ENCODE data around the gene NR0B2.
"Not testable (repeated sequence)": the region's sequence is repeated elsewhere in the genome, so short reads cannot be mapped to it uniquely, and the experiment has no call there.

Gene NR0B2

DNA sequence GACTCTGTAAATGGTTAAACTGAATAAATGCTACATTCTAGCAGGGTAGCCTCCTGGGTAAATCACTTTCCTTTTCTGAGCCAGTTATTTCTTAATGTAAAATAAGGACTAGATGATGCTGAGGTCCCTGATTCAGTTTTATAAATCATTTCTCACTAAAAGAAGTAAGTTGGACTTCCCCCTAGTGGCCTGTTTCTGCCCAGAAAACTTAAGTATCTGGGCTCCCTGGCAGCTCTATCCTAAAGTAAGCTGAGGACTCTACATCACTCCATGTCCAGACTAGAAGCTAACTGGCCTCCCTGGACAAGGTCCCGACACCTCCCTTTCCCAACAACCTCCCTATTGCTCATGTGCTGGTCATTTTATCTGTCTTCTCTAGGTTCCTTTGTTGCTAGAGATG, 26.6 kb downstream of the NR0B2 start:
- Histone ChIP-seq H3K9me3 (ENCODE audit: control insufficient read depth in 1 of 2, low read length in 2 of 2) (no peaks in the 10 kb centered on the region), H3K4me3 (ENCODE audit: low read depth in 1 of 2, low read length in 2 of 2) (no peak overlapping the region), H3K36me3 (ENCODE audit: control insufficient read depth in 1 of 2, insufficient read depth in 2 of 2, low read length in 2 of 2) (peaks cover 50 to 68% of the 10 kb centered on the region in 2 donors), H3K4me1 (ENCODE audit: control insufficient read depth in 1 of 2, insufficient read depth in 2 of 2, low read length in 2 of 2) (peaks cover 12 to 19% of the 10 kb centered on the region in 2 donors), H3K27ac (ENCODE audit: low read length) (no peak overlapping the region), H3K27me3 (ENCODE audit: low read depth, low read length) (no peaks in the 10 kb centered on the region)

DNA sequence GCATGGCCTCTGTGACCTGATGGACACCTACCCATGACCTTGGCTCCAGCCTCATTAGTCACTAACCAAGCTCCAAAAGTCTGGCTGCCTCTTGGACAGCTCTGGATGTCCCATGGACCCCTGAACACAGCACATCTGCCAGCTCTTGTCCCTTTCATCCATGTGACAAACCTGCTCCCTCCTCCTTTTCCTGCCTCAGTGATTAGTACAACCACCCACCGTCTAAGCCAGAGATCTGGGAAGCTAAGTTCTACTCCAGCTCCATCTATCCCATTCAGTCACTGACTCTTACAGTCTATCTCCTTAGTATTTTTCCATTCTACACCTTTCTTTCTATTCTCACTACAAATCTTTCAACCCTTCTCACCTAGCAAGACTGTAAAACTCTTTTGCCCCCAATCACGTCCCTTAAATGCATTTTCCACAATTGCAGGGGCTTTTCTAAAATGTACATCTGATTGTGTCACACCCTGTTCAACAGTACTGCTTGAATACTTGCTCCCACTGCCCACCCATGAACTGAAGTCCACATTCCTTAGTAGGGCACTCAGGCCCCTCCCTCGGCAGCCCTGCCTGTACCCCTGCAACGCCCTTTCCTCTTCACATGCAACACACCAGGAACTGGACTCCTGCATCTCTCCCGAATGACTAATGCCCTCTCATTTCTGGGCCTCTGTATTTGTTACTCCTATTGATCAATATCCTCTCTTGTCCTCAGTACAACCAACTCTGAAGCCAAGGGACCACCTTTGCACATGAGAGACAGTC, 30.9 kb downstream of the NR0B2 start:
- Histone ChIP-seq H3K4me1 (ENCODE audit: control insufficient read depth in 1 of 2, insufficient read depth in 2 of 2, low read length in 2 of 2) (no peaks in the 10 kb centered on the region), H3K9me3 (ENCODE audit: control insufficient read depth in 1 of 2, low read length in 2 of 2) (no peaks in the 10 kb centered on the region), H3K36me3 (ENCODE audit: control insufficient read depth in 1 of 2, insufficient read depth in 2 of 2, low read length in 2 of 2) (peaks cover 53 to 95% of the 10 kb centered on the region in 2 donors), H3K27me3 (ENCODE audit: low read depth, low read length) (no peaks in the 10 kb centered on the region), H3K4me3 (ENCODE audit: low read depth in 1 of 2, low read length in 2 of 2) (no peak overlapping the region), H3K27ac (ENCODE audit: low read length) (no peak overlapping the region)

DNA sequence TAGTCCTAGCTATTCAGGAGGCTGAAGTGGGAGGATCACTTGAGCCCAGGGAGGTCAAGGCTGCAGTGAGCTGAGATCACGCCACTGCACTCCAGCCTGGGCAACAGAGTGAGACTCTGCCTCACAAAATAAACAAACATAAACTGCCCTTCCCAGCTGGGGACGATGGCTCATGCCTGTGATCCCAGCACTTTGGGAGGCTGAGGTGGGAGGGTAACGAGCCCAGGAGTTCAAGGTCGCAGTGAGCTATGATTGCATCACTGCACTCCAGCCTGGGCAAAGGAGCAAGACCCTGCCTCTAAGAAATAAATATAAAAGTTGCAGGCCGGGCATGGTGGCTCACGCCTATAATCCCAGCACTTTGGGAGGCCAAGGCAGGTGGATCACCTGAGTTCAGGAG, 32.2 kb downstream of the NR0B2 start:
- H3K4me3 ChIP-seq (ENCODE audit: low read depth in 1 of 2, low read length in 2 of 2); H3K9me3 ChIP-seq (ENCODE audit: control insufficient read depth in 1 of 2, low read length in 2 of 2); H3K4me1 ChIP-seq (ENCODE audit: control insufficient read depth in 1 of 2, insufficient read depth in 2 of 2, low read length in 2 of 2); H3K27me3 ChIP-seq (ENCODE audit: low read depth, low read length); H3K27ac ChIP-seq (ENCODE audit: low read length): not testable (repeated sequence)
- H3K36me3 ChIP-seq (ENCODE audit: control insufficient read depth in 1 of 2, insufficient read depth in 2 of 2, low read length in 2 of 2): peaks cover 55 to 92% of the 10 kb centered on the region in 2 donors

DNA sequence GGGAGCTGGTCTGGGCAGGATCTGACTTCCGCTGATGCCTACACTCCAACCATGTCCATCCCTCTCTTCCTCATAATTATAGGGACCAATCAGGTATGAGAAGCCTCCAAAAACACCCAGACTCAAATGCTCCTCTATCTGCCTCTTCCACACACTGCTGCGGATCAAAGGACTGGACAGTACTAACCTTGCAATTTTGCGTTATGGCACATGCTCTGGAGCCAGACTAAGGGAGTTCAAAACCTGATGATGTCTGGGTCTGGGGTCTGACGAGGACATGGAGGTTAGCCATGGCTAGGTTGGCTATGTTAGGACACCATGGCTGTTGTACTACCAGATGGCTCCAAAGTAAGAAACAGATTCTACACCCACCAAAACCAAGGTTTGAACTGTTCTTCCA, 34.0 kb downstream of the NR0B2 start:
- H3K9me3 ChIP-seq (ENCODE audit: control insufficient read depth in 1 of 2, low read length in 2 of 2): no peaks in the 10 kb centered on the region
- no peak overlapping the region for H3K4me3 ChIP-seq (ENCODE audit: low read depth in 1 of 2, low read length in 2 of 2)
- H3K36me3 ChIP-seq (ENCODE audit: control insufficient read depth in 1 of 2, insufficient read depth in 2 of 2, low read length in 2 of 2): peaks cover 53 to 79% of the 10 kb centered on the region in 2 donors
- H3K27ac ChIP-seq (ENCODE audit: low read length): no peak overlapping the region
- H3K27me3 ChIP-seq (ENCODE audit: low read depth, low read length): no peaks in the 10 kb centered on the region
- no peaks in the 10 kb centered on the region for H3K4me1 ChIP-seq (ENCODE audit: control insufficient read depth in 1 of 2, insufficient read depth in 2 of 2, low read length in 2 of 2)

DNA sequence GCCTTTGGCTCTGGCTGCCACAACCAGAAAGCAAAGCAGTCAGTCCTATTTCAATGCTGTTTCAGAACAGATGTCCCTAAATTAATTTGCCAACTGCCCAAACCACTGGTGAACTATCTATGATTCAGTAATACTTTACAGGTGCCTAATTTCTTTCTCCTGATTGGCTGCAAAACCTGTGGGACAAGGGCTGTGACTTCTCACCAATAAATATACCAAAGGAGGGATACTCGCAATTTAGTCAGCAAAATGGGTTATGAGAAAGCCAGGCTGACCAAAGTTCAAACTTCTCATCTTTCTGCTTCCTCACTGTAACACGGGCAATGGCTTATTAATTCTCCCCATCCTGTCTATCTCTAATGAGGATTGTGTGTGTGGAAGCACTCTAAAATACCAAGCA, 36.4 kb downstream of the NR0B2 start:
- Histone ChIP-seq H3K9me3 (ENCODE audit: control insufficient read depth in 1 of 2, low read length in 2 of 2) (no peaks in the 10 kb centered on the region), H3K27ac (ENCODE audit: low read length) (no peak overlapping the region), H3K27me3 (ENCODE audit: low read depth, low read length) (no peaks in the 10 kb centered on the region), H3K36me3 (ENCODE audit: control insufficient read depth in 1 of 2, insufficient read depth in 2 of 2, low read length in 2 of 2) (peaks cover 33 to 54% of the 10 kb centered on the region in 2 donors), H3K4me3 (ENCODE audit: low read depth in 1 of 2, low read length in 2 of 2) (no peak overlapping the region), H3K4me1 (ENCODE audit: control insufficient read depth in 1 of 2, insufficient read depth in 2 of 2, low read length in 2 of 2) (no peaks in the 10 kb centered on the region)

DNA sequence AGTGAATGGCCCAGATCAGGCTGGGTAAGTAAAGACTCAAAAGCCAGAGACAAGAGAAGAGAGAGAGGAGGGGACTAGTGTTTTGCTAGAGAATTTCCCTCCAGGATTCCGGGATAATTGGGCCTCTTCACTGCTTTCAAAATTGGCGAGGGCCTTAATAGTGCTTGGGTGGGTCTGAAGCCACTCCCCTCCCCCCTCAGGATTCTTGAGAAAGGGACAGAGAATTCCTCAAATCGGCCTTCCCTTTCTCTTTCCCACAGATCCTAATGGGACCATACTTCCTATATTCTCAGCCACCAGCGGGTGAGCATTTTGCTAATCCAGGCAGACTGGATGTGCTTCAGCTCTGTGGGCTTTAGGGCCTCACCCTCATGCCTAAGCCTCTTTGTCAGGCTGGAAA, 38.9 kb downstream of the NR0B2 start:
- no peaks in the 10 kb centered on the region for H3K27me3 ChIP-seq (ENCODE audit: low read depth, low read length)
- no peak overlapping the region for H3K4me3 ChIP-seq (ENCODE audit: low read depth in 1 of 2, low read length in 2 of 2)
- no peak overlapping the region for H3K27ac ChIP-seq (ENCODE audit: low read length)
- peaks cover 29 to 30% of the 10 kb centered on the region in 2 donors for H3K36me3 ChIP-seq (ENCODE audit: control insufficient read depth in 1 of 2, insufficient read depth in 2 of 2, low read length in 2 of 2)
- no peaks in the 10 kb centered on the region for H3K4me1 ChIP-seq (ENCODE audit: control insufficient read depth in 1 of 2, insufficient read depth in 2 of 2, low read length in 2 of 2)
- H3K9me3 ChIP-seq (ENCODE audit: control insufficient read depth in 1 of 2, low read length in 2 of 2): no peaks in the 10 kb centered on the region

DNA sequence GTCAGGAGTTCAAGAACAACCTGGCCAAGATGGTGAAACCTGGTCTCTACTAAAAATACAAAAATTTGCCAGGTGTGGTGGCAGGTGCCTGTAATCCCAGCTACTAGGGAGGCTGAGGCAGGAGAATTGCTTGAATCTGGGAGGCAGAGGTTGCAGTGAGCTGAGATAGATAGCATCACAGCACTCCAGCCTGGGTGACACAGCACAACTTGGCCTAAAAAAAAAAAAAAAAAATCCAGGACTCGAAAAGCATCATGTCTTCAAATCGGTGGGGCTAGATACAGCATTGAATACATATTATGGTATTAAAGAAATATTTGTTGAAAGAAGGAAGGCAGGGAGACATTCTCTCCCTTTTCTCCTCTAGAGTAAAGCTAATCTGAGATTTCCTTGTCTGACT, 40.7 kb downstream of the NR0B2 start:
- not testable (repeated sequence) for H3K27ac ChIP-seq (ENCODE audit: low read length); H3K9me3 ChIP-seq (ENCODE audit: control insufficient read depth in 1 of 2, low read length in 2 of 2); H3K27me3 ChIP-seq (ENCODE audit: low read depth, low read length); H3K4me1 ChIP-seq (ENCODE audit: control insufficient read depth in 1 of 2, insufficient read depth in 2 of 2, low read length in 2 of 2); H3K4me3 ChIP-seq (ENCODE audit: low read depth in 1 of 2, low read length in 2 of 2)
- peaks cover 12 to 18% of the 10 kb centered on the region in 2 donors for H3K36me3 ChIP-seq (ENCODE audit: control insufficient read depth in 1 of 2, insufficient read depth in 2 of 2, low read length in 2 of 2)

DNA sequence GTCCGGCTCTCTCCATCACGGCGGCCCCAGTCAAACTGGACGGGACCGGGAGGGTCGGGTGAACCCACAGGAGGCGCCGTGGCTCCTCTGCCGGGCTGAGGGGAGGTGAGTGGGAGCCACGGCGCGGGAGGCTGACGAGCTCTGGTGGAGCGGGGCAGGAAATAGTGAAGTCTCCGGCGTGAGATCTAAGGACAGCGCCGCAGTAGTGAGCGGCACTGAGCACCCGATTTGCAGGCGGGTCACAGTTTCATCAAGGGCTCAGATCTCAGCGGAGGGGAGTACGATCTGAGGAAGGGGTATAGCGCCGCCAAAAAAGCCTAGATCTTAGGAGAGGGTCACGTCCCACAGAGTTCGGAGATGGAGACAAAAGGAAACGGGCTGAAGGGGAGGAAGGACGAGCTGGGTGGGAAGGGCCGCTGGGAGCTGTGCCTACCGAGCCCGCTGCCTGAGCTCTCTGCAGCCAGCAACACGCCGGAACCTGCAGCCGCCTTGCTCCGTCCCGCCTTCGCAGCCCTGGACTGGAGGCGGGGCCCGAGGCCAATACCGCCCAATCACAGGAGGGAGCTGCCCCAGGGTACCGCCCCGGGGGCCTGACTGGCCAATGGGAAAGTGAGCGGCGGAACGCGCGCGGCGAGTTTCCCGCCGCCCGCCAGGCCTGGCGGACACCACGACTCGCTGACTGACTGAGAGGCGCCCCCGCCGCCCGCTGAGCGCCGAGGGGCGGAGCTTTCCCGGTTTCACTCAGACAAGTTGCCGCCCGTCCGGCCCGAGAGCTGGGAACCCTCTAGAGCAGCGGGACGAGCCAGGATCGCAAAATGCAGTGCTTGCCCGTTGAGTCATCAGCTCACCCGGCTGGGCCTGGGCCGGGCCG, 48.9 kb downstream of the NR0B2 start:
- H3K36me3 ChIP-seq (ENCODE audit: control insufficient read depth in 1 of 2, insufficient read depth in 2 of 2, low read length in 2 of 2): no peaks in the 10 kb centered on the region
- H3K27me3 ChIP-seq (ENCODE audit: low read depth, low read length): no peaks in the 10 kb centered on the region
- peaks cover 0 to 9% of the 10 kb centered on the region in 2 donors for H3K4me1 ChIP-seq (ENCODE audit: control insufficient read depth in 1 of 2, insufficient read depth in 2 of 2, low read length in 2 of 2)
- H3K27ac ChIP-seq (ENCODE audit: low read length): peak overlapping the region; percentile 93
- H3K4me3 ChIP-seq (ENCODE audit: low read depth in 1 of 2, low read length in 2 of 2): peak overlapping the region; percentile 70
- no peaks in the 10 kb centered on the region for H3K9me3 ChIP-seq (ENCODE audit: control insufficient read depth in 1 of 2, low read length in 2 of 2)

DNA sequence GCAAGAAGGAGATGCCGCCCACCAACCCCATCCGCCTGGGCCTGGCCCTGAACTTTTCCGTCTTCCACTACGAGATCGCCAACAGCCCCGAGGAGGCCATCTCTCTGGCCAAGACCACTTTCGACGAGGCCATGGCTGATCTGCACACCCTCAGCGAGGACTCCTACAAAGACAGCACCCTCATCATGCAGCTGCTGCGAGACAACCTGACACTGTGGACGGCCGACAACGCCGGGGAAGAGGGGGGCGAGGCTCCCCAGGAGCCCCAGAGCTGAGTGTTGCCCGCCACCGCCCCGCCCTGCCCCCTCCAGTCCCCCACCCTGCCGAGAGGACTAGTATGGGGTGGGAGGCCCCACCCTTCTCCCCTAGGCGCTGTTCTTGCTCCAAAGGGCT, 50.1 kb downstream of the NR0B2 start:
- H3K4me1 ChIP-seq (ENCODE audit: control insufficient read depth in 1 of 2, insufficient read depth in 2 of 2, low read length in 2 of 2): peaks cover 0 to 9% of the 10 kb centered on the region in 2 donors
- H3K27ac ChIP-seq (ENCODE audit: low read length): peak overlapping the region; percentile 79
- H3K27me3 ChIP-seq (ENCODE audit: low read depth, low read length): no peaks in the 10 kb centered on the region
- no peaks in the 10 kb centered on the region for H3K9me3 ChIP-seq (ENCODE audit: control insufficient read depth in 1 of 2, low read length in 2 of 2)
- H3K4me3 ChIP-seq (ENCODE audit: low read depth in 1 of 2, low read length in 2 of 2): peak overlapping the region; percentile 70
- no peaks in the 10 kb centered on the region for H3K36me3 ChIP-seq (ENCODE audit: control insufficient read depth in 1 of 2, insufficient read depth in 2 of 2, low read length in 2 of 2)

DNA sequence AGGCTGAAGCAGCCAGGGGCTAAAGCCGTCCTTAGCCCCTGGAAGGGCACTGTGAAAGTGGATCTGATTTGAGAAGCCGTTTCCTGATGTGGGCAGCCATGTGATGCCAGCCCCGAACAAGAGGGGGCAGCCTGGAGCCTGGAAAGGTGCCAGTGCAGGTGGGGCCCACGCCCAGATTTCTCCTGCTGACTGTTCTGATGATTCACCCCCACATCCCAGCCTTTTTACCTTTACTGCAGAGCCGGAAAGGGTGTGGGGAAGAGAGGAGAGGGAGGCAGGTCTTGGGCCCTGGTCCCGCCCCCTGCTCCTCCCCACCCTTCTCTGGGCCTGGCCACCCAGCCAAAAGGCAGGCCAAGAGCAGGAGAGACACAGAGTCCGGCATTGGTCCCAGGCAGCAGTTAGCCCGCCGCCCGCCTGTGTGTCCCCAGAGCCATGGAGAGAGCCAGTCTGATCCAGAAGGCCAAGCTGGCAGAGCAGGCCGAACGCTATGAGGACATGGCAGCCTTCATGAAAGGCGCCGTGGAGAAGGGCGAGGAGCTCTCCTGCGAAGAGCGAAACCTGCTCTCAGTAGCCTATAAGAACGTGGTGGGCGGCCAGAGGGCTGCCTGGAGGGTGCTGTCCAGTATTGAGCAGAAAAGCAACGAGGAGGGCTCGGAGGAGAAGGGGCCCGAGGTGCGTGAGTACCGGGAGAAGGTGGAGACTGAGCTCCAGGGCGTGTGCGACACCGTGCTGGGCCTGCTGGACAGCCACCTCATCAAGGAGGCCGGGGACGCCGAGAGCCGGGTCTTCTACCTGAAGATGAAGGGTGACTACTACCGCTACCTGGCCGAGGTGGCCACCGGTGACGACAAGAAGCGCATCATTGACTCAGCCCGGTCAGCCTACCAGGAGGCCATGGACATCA, 50.7 kb downstream of the NR0B2 start, which contains the start of gene SFN:
TSS of gene SFN (plus strand) at position 369 of the 904 bp plus-strand sequence. CDS start at position 433, 64 bp downstream.
- Histone ChIP-seq H3K27ac (ENCODE audit: low read length) (peak within 1 kb of the TSS; percentile 79), H3K4me3 (ENCODE audit: low read depth in 1 of 2, low read length in 2 of 2) (peak within 1 kb of the TSS; percentile 70)

More for the DNA sequence above, 50.7 kb downstream of the NR0B2 start, which contains the start of gene SFN:
- no peaks in the 10 kb centered on the region for H3K27me3 ChIP-seq (ENCODE audit: low read depth, low read length)
- peaks cover 0 to 9% of the 10 kb centered on the region in 2 donors for H3K4me1 ChIP-seq (ENCODE audit: control insufficient read depth in 1 of 2, insufficient read depth in 2 of 2, low read length in 2 of 2)
- H3K9me3 ChIP-seq (ENCODE audit: control insufficient read depth in 1 of 2, low read length in 2 of 2): no peaks in the 10 kb centered on the region
- H3K36me3 ChIP-seq (ENCODE audit: control insufficient read depth in 1 of 2, insufficient read depth in 2 of 2, low read length in 2 of 2): peaks cover 0 to 3% of the 10 kb centered on the region in 2 donors

Data from muscle layer of duodenum (tissue), 2 donors.